C4-2B (cell line): ENCODE measurements around the gene KRT25.

Experiments
- H3K27ac ChIP-seq: fragments of 450-650 bp; 2 replicates; pipeline ENCODE4 v1.5.1; 2017
- ZFX ChIP-seq: fragments of 450-650 bp; IDR thresholded peaks from 2 replicates; pipeline ENCODE4 v1.6.1; 2017
- TF ChIP-seq, protein P1 (sequence below): fragments of 450-650 bp; conservative IDR thresholded peaks from 2 replicates; pipeline ENCODE4 v1.5.1; 2017; ENCODE audit warnings: mild to moderate bottlenecking

KRT25 gene

DNA sequence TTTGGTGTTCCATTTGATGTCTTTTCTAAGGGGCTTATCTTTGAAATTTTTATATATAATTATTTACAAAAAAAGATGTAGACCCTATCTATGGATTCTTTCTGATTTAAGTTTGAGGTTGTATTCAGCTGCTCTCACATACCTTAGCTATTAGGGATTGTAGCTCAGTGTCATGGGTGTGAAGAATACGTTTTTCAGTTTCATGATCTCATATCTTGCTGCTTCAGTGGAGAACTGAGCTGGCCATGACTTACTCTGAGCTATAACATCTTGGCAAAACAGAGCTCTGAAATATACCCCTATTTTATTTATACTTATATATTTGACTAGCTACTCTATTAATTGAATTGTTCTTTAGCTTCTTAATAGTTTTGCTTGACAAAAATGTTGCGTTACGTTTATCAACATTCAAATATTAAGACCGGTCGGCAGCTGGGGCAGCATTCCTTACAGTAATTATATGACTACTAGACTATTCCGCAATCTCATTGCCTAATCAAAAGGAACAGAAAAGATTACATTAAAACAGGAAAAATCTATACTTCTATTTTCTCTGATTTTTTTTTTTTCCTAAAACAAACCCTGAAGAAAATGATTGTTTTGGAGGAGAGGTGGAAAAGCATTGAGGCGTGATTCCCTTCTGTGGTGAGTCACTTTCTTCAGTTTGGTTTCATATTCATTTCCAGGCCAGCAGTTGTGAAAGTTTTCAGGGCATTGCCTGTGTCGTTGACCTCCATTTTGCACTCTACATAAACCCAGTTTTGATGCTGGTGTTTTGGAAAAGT, 27.5 kb downstream of the KRT25 start:
- TF ChIP-seq, protein P1, sequence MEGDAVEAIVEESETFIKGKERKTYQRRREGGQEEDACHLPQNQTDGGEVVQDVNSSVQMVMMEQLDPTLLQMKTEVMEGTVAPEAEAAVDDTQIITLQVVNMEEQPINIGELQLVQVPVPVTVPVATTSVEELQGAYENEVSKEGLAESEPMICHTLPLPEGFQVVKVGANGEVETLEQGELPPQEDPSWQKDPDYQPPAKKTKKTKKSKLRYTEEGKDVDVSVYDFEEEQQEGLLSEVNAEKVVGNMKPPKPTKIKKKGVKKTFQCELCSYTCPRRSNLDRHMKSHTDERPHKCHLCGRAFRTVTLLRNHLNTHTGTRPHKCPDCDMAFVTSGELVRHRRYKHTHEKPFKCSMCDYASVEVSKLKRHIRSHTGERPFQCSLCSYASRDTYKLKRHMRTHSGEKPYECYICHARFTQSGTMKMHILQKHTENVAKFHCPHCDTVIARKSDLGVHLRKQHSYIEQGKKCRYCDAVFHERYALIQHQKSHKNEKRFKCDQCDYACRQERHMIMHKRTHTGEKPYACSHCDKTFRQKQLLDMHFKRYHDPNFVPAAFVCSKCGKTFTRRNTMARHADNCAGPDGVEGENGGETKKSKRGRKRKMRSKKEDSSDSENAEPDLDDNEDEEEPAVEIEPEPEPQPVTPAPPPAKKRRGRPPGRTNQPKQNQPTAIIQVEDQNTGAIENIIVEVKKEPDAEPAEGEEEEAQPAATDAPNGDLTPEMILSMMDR, result no peak
- no peak for TF ChIP-seq ZFX
- no peak overlapping the region for H3K27ac ChIP-seq

DNA sequence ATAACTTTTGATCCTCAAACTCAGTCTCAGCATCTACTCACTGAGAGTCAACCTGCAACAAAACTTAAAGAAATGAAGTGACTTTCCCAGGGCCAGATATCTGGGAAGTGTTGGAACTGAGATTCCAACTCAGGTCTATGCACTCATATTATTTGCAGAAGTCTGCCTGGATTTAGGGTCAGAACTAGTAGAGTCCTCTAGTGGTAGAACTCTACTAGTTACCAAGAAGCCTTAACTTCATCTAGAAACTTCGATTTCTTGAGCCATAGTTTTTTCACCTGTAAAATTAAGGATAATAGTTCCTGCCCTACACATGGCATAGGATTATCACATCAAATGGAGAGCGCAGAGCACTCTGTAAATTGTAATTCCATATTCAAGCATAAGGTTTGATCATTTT, 28.2 kb downstream of the KRT25 start:
- TF ChIP-seq, protein P1, result peak; percentile 53
- TF ChIP-seq ZFX, result no peak

DNA sequence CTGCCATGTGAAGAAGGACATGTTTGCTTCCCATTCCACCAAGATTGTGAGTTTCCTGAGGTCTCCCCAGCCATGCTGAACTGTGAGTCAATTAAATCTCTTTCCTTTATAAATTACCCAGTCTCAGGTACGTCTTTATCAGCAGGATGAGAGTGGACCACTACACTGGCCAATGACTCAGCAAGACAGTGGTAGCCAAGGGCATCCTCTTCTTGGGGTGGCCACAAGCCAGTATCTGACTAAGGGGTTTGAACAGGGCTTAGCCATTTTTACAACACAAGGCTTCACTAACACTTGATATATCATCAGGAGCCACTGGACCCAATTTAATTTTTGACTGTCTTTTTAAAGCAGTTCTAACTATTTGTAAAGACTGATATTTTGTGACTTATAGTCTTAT, 30.5 kb downstream of the KRT25 start:
- TF ChIP-seq, protein P1, result no peak
- TF ChIP-seq ZFX, result no peak
- no peak overlapping the region for H3K27ac ChIP-seq

More for the DNA sequence above, 28.2 kb downstream of the KRT25 start:
- H3K27ac ChIP-seq, result no peak overlapping the region

DNA sequence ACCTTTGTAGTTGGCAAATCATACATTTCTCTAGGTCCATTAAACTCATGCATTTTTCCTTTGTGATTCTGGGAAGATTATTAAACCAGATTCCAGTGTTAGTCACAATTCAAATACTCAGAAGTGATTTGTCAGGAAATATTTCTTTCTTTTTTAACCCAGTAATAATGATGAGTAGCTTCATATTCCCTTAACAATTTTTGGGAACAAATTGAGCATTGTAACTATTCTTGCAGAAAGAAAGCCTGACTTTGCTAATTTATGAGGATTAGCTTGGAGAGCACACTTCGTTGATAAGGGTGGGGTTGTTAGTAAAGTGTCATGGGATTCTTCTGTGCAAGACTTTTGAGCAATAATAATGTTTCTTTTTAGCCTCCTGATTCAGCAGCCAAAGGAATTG, 32.9 kb downstream of the KRT25 start:
- no peak overlapping the region for H3K27ac ChIP-seq
- no peak for TF ChIP-seq ZFX
- TF ChIP-seq, protein P1, result no peak

DNA sequence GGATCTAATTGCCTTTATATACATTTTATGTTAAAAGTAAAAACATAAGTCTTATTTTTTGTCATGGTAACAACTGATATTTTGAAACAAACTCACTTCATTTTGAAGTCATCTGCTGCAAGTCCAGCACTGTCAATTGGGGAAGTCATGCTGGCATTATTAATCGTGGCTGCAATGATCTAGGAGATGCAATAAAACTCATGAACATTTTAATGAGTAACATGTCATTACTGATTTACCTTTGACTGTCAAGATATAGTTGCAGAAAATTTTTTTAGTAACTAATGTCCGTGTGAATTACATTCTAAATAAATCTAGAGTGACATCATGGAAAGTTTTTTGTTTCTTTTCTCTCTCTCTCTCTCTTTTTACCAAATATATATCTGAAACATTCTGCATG, 34.2 kb downstream of the KRT25 start:
- no peak for TF ChIP-seq ZFX
- TF ChIP-seq, protein P1, result no peak
- H3K27ac ChIP-seq, result no peak overlapping the region

DNA sequence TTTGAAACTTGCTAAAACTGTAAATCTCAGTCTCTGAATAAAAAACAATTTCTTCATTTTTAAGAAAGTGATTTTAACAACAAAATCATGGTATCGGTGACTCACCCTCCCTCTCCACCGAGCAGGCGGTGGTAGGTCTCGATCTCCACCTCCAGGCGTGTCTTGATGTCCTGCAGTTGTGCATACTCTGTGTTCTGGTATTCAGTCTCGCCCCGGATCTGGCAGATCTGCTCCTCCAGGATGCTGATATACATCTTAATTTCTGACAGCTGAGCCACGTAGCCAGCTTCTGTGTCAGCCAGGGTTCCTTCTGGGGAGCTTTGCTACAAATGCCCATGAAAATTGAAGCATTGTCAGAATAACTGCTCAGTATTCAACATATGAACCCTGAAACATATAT, 36.2 kb downstream of the KRT25 start:
- TF ChIP-seq, protein P1, result no peak; the same call in 1 of the 2 replicates
- TF ChIP-seq ZFX, result no peak
- H3K27ac ChIP-seq, result no peak overlapping the region

DNA sequence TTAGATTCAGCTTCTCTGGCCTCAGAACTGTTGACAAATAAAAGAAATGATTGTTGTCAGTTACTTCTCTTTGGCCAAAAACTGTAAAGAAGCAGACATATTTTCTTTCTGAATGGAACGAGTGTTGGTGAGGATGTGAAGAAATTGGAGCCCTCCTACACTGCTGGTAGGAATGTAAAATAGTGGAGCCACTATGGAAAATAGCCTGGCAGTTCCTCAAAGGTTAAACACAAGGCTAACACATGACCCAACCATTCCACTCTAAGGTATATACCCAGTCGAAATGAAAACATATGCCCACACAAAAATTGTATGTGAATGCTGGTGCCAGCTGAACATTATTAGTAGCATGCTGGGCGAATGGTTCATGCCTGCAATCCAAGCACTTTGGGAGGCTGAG, 37.4 kb downstream of the KRT25 start:
- TF ChIP-seq, protein P1, result no peak
- no peak for TF ChIP-seq ZFX
- H3K27ac ChIP-seq, result 0 out of 2 replicates have a peak overlapping the region, but pooled peaks have one; percentile 17
